ENCODE results near the gene LKAAEAR1. TPM values are rescaled to one million over a fixed set of nuclear protein-coding genes. Genes with fewer than 3 reads are reported as not detected.

LKAAEAR1 gene
- total and polyA plus RNA-seq, 2 donors from 2014 or later = 0.31 TPM; not detected in 1

DNA sequence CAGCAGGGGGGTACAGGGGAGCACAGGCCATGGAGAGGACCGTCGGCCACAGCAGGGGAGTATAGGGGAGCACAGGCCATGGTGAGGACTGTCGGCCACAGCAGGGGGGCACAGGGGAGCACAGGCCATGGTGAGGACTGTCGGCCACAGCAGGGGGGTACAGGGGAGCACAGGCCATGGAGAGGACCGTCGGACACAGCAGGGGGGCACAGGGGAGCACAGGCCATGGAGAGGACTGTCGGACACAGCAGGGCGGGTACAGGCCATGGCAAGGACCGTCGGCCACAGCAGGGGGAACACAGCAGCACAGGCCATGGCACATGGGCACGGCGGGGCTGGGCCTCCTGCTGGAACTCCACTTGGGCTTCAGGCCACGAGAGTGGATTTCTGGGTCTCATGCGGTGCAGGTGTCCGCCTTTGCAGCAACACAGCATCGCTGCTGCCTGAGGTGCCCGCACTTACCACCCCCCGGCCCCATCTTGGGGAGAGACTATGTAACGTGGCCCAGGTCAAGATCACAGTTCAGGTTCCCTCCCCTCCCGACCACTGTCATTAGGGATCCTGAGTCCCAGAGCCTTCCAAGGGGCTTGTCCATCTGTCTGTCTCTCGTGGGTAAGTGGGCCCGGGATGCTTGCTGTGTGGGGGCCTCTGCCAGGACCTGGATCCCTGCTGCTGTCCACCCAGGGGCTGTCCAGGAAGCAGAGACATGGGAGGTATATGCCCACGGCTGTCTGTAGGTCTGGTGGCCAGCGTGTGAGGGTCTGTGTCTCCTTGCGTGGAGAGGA is 20.7 kb upstream of the LKAAEAR1 start:
- TF ChIP-seq, protein P1, sequence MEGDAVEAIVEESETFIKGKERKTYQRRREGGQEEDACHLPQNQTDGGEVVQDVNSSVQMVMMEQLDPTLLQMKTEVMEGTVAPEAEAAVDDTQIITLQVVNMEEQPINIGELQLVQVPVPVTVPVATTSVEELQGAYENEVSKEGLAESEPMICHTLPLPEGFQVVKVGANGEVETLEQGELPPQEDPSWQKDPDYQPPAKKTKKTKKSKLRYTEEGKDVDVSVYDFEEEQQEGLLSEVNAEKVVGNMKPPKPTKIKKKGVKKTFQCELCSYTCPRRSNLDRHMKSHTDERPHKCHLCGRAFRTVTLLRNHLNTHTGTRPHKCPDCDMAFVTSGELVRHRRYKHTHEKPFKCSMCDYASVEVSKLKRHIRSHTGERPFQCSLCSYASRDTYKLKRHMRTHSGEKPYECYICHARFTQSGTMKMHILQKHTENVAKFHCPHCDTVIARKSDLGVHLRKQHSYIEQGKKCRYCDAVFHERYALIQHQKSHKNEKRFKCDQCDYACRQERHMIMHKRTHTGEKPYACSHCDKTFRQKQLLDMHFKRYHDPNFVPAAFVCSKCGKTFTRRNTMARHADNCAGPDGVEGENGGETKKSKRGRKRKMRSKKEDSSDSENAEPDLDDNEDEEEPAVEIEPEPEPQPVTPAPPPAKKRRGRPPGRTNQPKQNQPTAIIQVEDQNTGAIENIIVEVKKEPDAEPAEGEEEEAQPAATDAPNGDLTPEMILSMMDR (IDR thresholded peaks at IDR 0.05; ENCODE audit: borderline replicate concordance, extremely low read depth, insufficient read depth) = no peak
- Histone ChIP-seq H3K9ac (ENCODE audit: low read length in 3 of 3) (no peak overlapping the region), H3K4me1 (ENCODE audit: control insufficient read depth in 2 of 3, insufficient read depth in 2 of 3, low read depth in 1 of 3, low read length in 3 of 3) (no peaks in the 10 kb centered on the region), H3K27me3 (ENCODE audit: control insufficient read depth, insufficient read depth, low read length) (peaks cover 2% of the 10 kb centered on the region), H3K9me3 (ENCODE audit: control insufficient read depth in 2 of 3, insufficient read depth in 1 of 3, low read length in 3 of 3) (no peaks in the 10 kb centered on the region), H3K27ac (ENCODE audit: low read depth in 2 of 2, low read length in 2 of 2) (no peak overlapping the region), H3K36me3 (ENCODE audit: control insufficient read depth in 2 of 3, insufficient read depth in 3 of 3, low read length in 3 of 3) (no peaks in the 10 kb centered on the region), H3K4me3 (ENCODE audit: low read length in 3 of 3) (no peak overlapping the region)
- FAIRE-seq = no peak
- DNase-seq = peak in 1 of 5 donors; percentile 58
- intact Hi-C loops (cut with DNase I) = no loop called here

DNA sequence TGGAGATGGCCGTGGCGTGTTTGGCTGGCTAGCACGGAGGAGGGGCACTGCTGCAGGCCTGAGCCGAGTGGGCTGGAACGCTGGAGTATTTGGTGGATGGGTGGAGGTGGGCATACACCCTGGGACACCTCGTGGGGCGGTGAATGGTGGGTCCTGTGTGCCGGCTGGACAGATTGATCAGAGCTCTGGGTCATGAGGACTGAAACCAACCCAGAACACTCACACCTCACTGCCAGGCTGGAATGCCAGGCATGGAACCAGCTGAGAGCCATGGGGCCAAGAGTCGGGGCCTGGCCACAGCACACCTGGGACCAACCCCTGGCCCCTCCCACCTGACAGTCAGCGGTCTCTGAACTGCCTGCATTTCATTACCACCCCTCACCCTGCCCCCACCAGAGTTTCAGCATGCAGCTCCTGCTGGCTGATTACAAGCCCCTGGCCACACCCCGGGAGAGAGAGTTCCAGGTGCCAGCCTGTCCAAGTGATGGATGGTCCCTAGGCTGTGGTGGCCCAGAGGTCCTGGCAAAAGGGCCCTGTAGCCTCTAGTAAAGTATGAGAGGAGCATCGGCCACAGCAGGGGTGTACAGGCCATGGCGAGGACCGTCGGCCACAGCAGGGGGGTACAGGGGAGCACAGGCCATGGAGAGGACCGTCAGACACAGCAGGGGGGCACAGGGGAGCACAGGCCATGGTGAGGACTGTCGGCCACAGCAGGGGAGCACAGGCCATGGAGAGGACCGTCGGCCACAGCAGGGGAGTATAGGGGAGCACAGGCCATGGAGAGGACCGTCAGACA is 19.9 kb upstream of the LKAAEAR1 start:
- TF ChIP-seq, protein P1 (IDR thresholded peaks at IDR 0.05; ENCODE audit: borderline replicate concordance, extremely low read depth, insufficient read depth) = no peak
- Histone ChIP-seq H3K36me3 (ENCODE audit: control insufficient read depth in 2 of 3, insufficient read depth in 3 of 3, low read length in 3 of 3) (no peaks in the 10 kb centered on the region), H3K9me3 (ENCODE audit: control insufficient read depth in 2 of 3, insufficient read depth in 1 of 3, low read length in 3 of 3) (no peaks in the 10 kb centered on the region), H3K9ac (ENCODE audit: low read length in 3 of 3) (no peak overlapping the region), H3K27me3 (ENCODE audit: control insufficient read depth, insufficient read depth, low read length) (peaks cover 2% of the 10 kb centered on the region), H3K4me3 (ENCODE audit: low read length in 3 of 3) (no peak overlapping the region), H3K27ac (ENCODE audit: low read depth in 2 of 2, low read length in 2 of 2) (no peak overlapping the region), H3K4me1 (ENCODE audit: control insufficient read depth in 2 of 3, insufficient read depth in 2 of 3, low read depth in 1 of 3, low read length in 3 of 3) (no peaks in the 10 kb centered on the region)
- peak in 3 of 5 donors; percentile 56 to 64 (median 59) for DNase-seq
- FAIRE-seq = no peak
- intact Hi-C loops (cut with DNase I) = no loop called here

DNA sequence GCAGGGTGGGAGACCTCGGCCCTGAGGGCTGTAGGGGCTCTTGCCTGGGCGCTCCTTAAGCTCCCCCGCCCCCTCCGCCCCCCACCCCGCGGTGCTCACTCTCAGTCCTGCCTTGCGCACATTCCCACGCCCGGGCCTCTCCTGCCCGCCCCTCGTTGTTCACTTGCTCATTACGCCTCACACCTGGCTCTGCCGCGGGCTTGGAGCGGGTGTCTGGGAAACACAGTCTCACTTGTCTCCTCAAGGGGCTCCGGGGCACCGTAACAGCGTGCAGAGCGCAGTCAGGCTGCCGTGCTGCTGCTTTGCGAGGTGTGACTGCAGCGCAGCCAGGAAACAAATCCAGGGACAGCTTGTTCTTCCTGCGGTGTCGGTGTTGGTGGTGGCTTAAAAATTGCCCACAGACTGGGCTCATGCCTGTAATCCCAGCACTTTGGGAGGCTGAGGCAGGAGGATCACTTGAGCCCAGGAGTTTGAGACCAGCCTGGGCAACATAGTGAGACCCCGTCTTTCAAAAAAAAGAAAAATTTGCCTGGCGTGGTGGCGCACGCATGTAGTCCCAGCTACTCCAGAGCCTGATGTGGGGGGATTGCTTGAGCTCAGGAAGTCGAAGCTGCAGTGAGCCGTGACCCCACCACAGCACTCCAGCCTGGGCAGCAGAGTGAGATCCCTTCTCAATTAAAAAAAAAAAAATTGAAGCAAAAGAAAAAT is 18.6 kb upstream of the LKAAEAR1 start:
- Histone ChIP-seq H3K4me3 (ENCODE audit: low read length in 3 of 3) (no peak overlapping the region), H3K27ac (ENCODE audit: low read depth in 2 of 2, low read length in 2 of 2) (no peak overlapping the region), H3K9me3 (ENCODE audit: control insufficient read depth in 2 of 3, insufficient read depth in 1 of 3, low read length in 3 of 3) (no peaks in the 10 kb centered on the region), H3K27me3 (ENCODE audit: control insufficient read depth, insufficient read depth, low read length) (peaks cover 2% of the 10 kb centered on the region), H3K36me3 (ENCODE audit: control insufficient read depth in 2 of 3, insufficient read depth in 3 of 3, low read length in 3 of 3) (no peaks in the 10 kb centered on the region), H3K4me1 (ENCODE audit: control insufficient read depth in 2 of 3, insufficient read depth in 2 of 3, low read depth in 1 of 3, low read length in 3 of 3) (no peaks in the 10 kb centered on the region), H3K9ac (ENCODE audit: low read length in 3 of 3) (no peak overlapping the region)
- intact Hi-C loops (cut with DNase I) = no loop called here
- DNase-seq (peak; percentile 79 to 84 (median 81)), FAIRE-seq (no peak)
- TF ChIP-seq, protein P1 (IDR thresholded peaks at IDR 0.05; ENCODE audit: borderline replicate concordance, extremely low read depth, insufficient read depth) = no peak
